K562 (cell line): ENCODE measurements around the gene COPA. TPM values are rescaled to one million over a fixed set of nuclear protein-coding genes. Genes with fewer than 3 reads are reported as not detected.

Experiments
- REST ChIP-seq, 2 experiments: fragments of 450-650 bp; formaldehyde crosslinking in 1 of 2; IDR thresholded peaks; 2 replicates each; pipeline versions ENCODE4 v1.4.0 to v1.6.1; 2014 to 2020; ENCODE audit warnings: mild to moderate bottlenecking in 2 of 2, borderline replicate concordance in 1 of 2, low read depth in 1 of 2
- ZNF23 ChIP-seq: fragments of 250-450 bp; sonication (Bioruptor Pico); IDR thresholded peaks from 2 replicates; pipeline ENCODE4 v1.4.0; 2020; ENCODE audit warnings: mild to moderate bottlenecking
- polyA plus RNA-seq, 8 experiments: library from polyadenylated mRNA; depleted of rRNA in 4 of 8; stranded (reverse) in 5 of 8; unstranded in 3 of 8; fragments of >200 nt; fragmentation: Nextera tagmentation in 2 of 8; fragmentation: Illumina TruSeq in 1 of 8; extraction: Ambion mirVana in 2 of 8; extraction: Trizol in 1 of 8; gene quantifications; 2 replicates each; pipeline versions ENCODE4 v1.2.1 to v1.2.3, GENCODE V29; 2011 to 2014; ENCODE audit warnings: inconsistent platforms in 1 of 8, missing spikeins in 1 of 8
- total RNA-seq, 7 experiments: library from RNA; depleted of rRNA in 6 of 7; stranded (reverse); fragments of >200 nt in 6 of 7; fragmentation: Illumina TruSeq in 2 of 7; extraction: Trizol in 2 of 7; gene quantifications; 2 replicates each; pipeline versions ENCODE4 v1.2.1 to v1.2.3, GENCODE V29; 2011 to 2021; ENCODE audit warnings: low replicate concordance in 1 of 7

COPA gene
- total and polyA plus RNA-seq, 9 of the 15 experiments (the other 6 are each of a cell fraction or from before 2014, with no cell fraction given): 49.8 to 222 (median 110) TPM

GRCh38 chr1:160282807-160283206, 60.2 kb downstream of the COPA start (continued):
- TF ChIP-seq REST (IDR thresholded peaks at IDR 0.05; ENCODE audit: borderline replicate concordance): no peak
- TF ChIP-seq REST (CRISPR knock-in tag; IDR thresholded peaks at IDR 0.05; ENCODE audit: low read depth): no peak
- no peak for TF ChIP-seq ZNF23 (CRISPR knock-in tag)
- TF ChIP-seq, all 486 proteins: peak for 0
